Upper lobe of left lung (tissue), 6 donors: ENCODE measurements around the gene NF2. TPM values are rescaled to one million over a fixed set of nuclear protein-coding genes. Genes with fewer than 3 reads are reported as not detected.

Experiments used
- ATAC-seq, 2 donors: fragments of 200-7000 bp; cut with Tn5 transposase; one replicate each; pipeline ENCODE4 v1.9.1; 2022; ENCODE audit warnings: mild to moderate bottlenecking in 2 of 2, moderate library complexity in 2 of 2; ENCODE audit not compliant: low FRiP score in 2 of 2
- DNase-seq, 2 donors: peaks; one replicate each; pipeline ENCODE4 v3.0.0-alpha.2; 2019 to 2020
- H3K27ac ChIP-seq, 4 donors: fragments of 200-600 bp; sonication (generic); one replicate each; pipeline ENCODE4 v1.5.1; 2016 to 2019
- H3K27me3 ChIP-seq, 4 donors: fragments of 200-600 bp; sonication (generic); one replicate each; pipeline ENCODE4 v1.5.1; 2017 to 2019
- H3K36me3 ChIP-seq, 4 donors: fragments of 200-600 bp; sonication (generic); one replicate each; pipeline ENCODE4 v1.5.1; 2016 to 2019
- H3K4me1 ChIP-seq, 4 donors: fragments of 200-600 bp; sonication (generic); one replicate each; pipeline ENCODE4 v1.5.1; 2018 to 2019
- H3K4me3 ChIP-seq, 4 donors: fragments of 200-600 bp; sonication (generic); one replicate each; pipeline ENCODE4 v1.5.1; 2017 to 2019; ENCODE audit warnings: mild to moderate bottlenecking in 2 of 4, moderate library complexity in 1 of 4
- H3K9me3 ChIP-seq, 4 donors: fragments of 200-600 bp; sonication (generic); one replicate each; pipeline ENCODE4 v1.5.1; 2018 to 2019
- EP300 ChIP-seq, 4 donors: sonication (generic); formaldehyde crosslinking; IDR thresholded peaks; one replicate each; pipeline ENCODE4 v1.5.1; 2017; ENCODE audit warnings: antibody characterized with exemption in 4 of 4, control low read depth in 2 of 4
- POLR2A ChIP-seq, 4 donors: fragments of 450-650 bp; IDR thresholded peaks; one replicate each; pipeline ENCODE4 v1.5.1; 2016 to 2017; ENCODE audit warnings: antibody characterized with exemption in 4 of 4, mild to moderate bottlenecking in 2 of 4
- POLR2AphosphoS5 ChIP-seq, 2 donors: sonication (generic); formaldehyde crosslinking; IDR thresholded peaks; one replicate each; pipeline ENCODE4 v1.5.1; 2017; ENCODE audit warnings: antibody characterized with exemption in 2 of 2
- WGBS, 2 donors: methylation state at CpG; one replicate each; pipeline ENCODE4 v1.1.5; 2017 to 2018; 5-methylcytosine and 5-hydroxymethylcytosine counted together
- total RNA-seq, 6 donors: library from RNA; depleted of rRNA in 4 of 6; stranded (reverse); fragments of >200 nt in 4 of 6; gene quantifications; one replicate each; pipeline versions ENCODE4 v1.1.0 to v1.2.1, GENCODE V29; 2016 to 2021
- TF ChIP-seq, protein P1 (sequence below), 6 experiments: fragments of 450-650 bp in 4 of 6; fragments of 200-600 bp in 2 of 6; sonication (generic) in 2 of 6; IDR thresholded peaks; one replicate each; pipeline ENCODE4 v1.5.1; 2016 to 2019; ENCODE audit warnings: antibody characterized with exemption in 6 of 6
- donor health status: DM: no; HTN: no; CAD: no; lungs with moderate emphysema.
- donor health status: DM: no; HTN: yes; CAD: no; lungs with severe emphysema.

Gene NF2
- total RNA-seq, 6 donors from 2014 or later = 31.2 to 43.8 (median 41.3) TPM

DNA sequence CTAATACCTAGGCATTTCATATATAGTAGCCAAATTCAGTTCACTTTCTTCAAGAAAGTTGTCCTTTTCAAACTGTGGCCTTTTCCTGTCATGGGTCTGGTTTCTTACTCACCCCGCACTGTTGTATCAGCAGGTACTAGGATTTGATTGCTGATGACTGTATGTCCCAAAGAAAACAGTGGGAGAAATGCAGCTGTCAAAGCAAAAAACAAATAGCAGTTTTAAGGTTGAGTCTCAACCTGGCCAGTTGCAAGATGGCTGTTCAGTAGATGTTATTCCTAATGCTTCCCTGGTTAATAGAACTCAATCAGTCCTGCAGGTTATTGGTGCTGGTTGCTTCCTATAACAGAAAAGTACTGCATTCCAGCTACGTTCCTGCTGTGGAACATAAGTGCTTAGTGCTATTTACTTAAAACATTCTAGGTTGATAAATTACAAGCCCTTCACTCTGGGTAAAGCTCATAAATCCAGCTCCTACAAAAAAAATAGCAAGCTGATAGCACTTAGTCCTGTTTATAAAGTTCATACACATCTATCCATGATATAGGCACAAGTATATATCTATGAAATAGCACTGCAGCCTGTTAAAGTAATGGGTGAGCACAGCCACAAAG is 26.6 kb downstream of the NF2 start:
- ATAC-seq = no peak
- DNase-seq = no peak
- 79 to 87% methylated on average over 2 of the region's 2 CpGs for WGBS, 2 donors
- no peaks in the 10 kb centered on the region for H3K36me3 ChIP-seq
- peak overlapping the region in 1 of 4 donors; percentile 6 for H3K27ac ChIP-seq
- peaks cover 7 to 24% (median 22%) of the 10 kb centered on the region in 4 donors for H3K4me1 ChIP-seq
- no peaks in the 10 kb centered on the region for H3K9me3 ChIP-seq
- H3K27me3 ChIP-seq = no peaks in the 10 kb centered on the region
- TF ChIP-seq, protein P1, sequence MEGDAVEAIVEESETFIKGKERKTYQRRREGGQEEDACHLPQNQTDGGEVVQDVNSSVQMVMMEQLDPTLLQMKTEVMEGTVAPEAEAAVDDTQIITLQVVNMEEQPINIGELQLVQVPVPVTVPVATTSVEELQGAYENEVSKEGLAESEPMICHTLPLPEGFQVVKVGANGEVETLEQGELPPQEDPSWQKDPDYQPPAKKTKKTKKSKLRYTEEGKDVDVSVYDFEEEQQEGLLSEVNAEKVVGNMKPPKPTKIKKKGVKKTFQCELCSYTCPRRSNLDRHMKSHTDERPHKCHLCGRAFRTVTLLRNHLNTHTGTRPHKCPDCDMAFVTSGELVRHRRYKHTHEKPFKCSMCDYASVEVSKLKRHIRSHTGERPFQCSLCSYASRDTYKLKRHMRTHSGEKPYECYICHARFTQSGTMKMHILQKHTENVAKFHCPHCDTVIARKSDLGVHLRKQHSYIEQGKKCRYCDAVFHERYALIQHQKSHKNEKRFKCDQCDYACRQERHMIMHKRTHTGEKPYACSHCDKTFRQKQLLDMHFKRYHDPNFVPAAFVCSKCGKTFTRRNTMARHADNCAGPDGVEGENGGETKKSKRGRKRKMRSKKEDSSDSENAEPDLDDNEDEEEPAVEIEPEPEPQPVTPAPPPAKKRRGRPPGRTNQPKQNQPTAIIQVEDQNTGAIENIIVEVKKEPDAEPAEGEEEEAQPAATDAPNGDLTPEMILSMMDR (IDR thresholded peaks at IDR 0.05) = no peak
- no peak for TF ChIP-seq POLR2A (IDR thresholded peaks at IDR 0.05)
- TF ChIP-seq POLR2AphosphoS5 (IDR thresholded peaks at IDR 0.05) = no peak
- TF ChIP-seq EP300 (IDR thresholded peaks at IDR 0.05) = no peak
- H3K4me3 ChIP-seq = no peak overlapping the region

DNA sequence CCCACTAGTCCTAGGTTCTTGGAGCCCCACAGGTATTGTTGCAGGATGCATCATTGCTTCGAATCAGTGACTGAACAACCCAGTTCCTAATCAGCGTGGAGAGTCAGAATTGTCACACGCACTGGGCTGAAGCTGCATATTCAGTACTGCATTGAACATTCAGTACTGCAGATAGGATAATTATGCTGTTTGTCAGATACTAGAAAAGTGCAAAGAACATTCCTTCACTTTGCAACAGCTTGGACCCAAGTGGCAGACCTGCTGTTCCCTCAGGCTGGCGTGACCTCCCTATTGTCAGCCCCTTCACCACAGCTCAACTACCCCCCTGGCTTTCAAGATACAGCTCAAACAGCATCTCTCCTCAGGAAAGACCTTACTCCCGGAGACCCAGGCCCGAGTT is 27.6 kb downstream of the NF2 start:
- no peaks in the 10 kb centered on the region for H3K9me3 ChIP-seq
- no peak overlapping the region for H3K4me3 ChIP-seq
- H3K36me3 ChIP-seq = no peaks in the 10 kb centered on the region
- H3K27ac ChIP-seq = no peak overlapping the region
- 89 to 90% methylated on average over 4 to 6 of the region's 6 CpGs for WGBS, 2 donors
- ATAC-seq (no peak), DNase-seq (no peak)
- peaks cover 7 to 20% (median 13%) of the 10 kb centered on the region in 4 donors for H3K4me1 ChIP-seq
- no peak for TF ChIP-seq POLR2A (IDR thresholded peaks at IDR 0.05)
- no peak for TF ChIP-seq POLR2AphosphoS5 (IDR thresholded peaks at IDR 0.05)
- TF ChIP-seq, protein P1 (IDR thresholded peaks at IDR 0.05) = no peak
- no peak for TF ChIP-seq EP300 (IDR thresholded peaks at IDR 0.05)
- no peaks in the 10 kb centered on the region for H3K27me3 ChIP-seq

DNA sequence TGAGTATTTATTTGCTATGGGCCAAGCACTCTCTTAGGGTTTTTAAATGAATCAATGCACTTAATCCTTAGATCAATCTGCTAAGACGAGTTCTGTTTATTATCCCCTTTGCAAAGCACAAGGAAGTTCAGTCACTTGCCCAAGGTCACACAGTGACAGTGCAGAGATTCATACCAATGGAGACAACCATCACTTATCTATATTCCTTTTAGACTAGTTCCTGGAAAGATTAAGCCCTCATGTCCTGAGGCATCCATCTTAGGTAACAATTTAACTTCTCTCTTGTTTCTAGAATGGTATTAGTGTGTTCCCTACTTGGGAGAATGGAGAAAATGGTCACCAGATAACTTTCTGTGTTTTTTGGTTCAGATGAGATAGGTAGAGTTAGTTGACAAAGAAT is 28.3 kb downstream of the NF2 start:
- no peak for ATAC-seq
- WGBS, 2 donors = 44 to 50% methylated on average over 1 of the region's 1 CpG

DNA sequence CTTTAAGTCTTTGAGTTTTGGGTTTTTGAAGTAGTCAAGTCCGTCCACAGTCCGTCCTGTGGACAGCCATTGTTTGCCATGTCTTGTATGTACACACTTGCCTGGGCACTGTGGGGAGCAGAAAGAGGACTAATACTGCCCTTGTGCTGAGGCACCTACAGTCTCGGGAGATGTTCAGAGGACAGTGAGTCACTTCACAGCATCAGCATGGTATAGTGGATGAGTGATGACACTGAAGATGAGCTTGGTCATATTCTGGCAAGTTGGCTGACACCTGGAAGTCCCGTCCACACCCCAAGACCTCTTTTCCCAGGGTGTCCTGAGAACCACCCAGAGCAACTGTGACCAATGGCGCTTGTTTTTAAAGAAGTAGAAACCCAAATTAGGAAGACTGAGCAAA is 29.2 kb downstream of the NF2 start:
- peaks cover 0 to 6% (median 4%) of the 10 kb centered on the region in 4 donors for H3K36me3 ChIP-seq
- 80 to 85% methylated on average over 5 of the region's 5 CpGs for WGBS, 2 donors
- peaks cover 0 to 20% (median 7%) of the 10 kb centered on the region in 4 donors for H3K4me1 ChIP-seq
- ATAC-seq (no peak), DNase-seq (no peak)
- H3K9me3 ChIP-seq = no peaks in the 10 kb centered on the region
- no peak overlapping the region for H3K27ac ChIP-seq
- no peak overlapping the region for H3K4me3 ChIP-seq
- no peaks in the 10 kb centered on the region for H3K27me3 ChIP-seq
- TF ChIP-seq POLR2AphosphoS5 (IDR thresholded peaks at IDR 0.05) = no peak

More for the DNA sequence above, 28.3 kb downstream of the NF2 start:
- DNase-seq = no peak
- TF ChIP-seq POLR2AphosphoS5 (IDR thresholded peaks at IDR 0.05) = no peak
- TF ChIP-seq, protein P1 (IDR thresholded peaks at IDR 0.05) = no peak
- TF ChIP-seq POLR2A (IDR thresholded peaks at IDR 0.05) = no peak
- TF ChIP-seq EP300 (IDR thresholded peaks at IDR 0.05) = no peak
- H3K4me1 ChIP-seq = peaks cover 3 to 20% (median 10%) of the 10 kb centered on the region in 4 donors
- H3K27me3 ChIP-seq = no peaks in the 10 kb centered on the region
- no peaks in the 10 kb centered on the region for H3K36me3 ChIP-seq
- H3K4me3 ChIP-seq = no peak overlapping the region
- H3K9me3 ChIP-seq = no peaks in the 10 kb centered on the region
- H3K27ac ChIP-seq = no peak overlapping the region

DNA sequence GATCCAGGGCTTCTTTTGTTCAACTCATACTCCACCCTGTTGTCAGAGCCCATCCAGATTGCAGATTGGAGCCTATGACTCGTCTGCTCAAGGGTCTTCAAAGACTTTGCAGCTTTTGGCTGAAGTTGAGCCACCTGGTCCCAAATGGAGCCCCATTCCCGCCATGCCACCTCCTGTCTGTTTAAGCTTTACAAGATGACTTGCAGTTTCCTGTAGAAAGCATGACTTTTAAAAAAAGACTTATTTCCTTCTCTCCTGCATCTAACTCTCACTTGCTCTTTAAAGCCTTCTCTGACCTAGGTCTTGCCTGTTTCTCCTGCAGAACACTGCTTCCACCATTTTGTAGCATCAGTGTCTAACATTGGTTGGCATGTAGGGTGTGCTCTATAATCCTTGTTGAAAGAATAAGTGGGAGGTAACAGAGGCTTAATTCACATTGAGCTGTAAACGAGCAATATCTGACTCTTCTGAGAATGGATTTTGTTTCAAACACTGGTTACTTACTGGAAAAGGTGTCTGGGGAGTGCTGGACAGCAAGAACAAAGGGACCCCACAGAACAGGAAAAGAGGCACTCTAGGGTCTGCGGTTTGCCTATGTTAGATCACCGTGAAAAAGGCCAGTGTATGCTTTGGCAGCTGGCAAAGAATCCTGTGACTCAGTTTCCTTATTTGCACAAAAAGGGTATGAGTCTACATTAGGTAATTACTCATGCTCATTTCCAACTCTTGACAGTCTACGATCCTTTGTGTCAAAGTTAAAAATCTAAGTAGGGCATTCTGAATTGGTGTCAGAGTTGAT is 30.3 kb downstream of the NF2 start:
- no peaks in the 10 kb centered on the region for H3K27me3 ChIP-seq
- H3K27ac ChIP-seq = no peak overlapping the region
- H3K36me3 ChIP-seq = peaks cover 0 to 16% (median 5%) of the 10 kb centered on the region in 4 donors
- no peak for DNase-seq
- no peaks in the 10 kb centered on the region for H3K9me3 ChIP-seq
- TF ChIP-seq POLR2A (IDR thresholded peaks at IDR 0.05) = no peak
- no peak for TF ChIP-seq POLR2AphosphoS5 (IDR thresholded peaks at IDR 0.05)
- TF ChIP-seq, protein P1 (IDR thresholded peaks at IDR 0.05) = no peak
- no peak for TF ChIP-seq EP300 (IDR thresholded peaks at IDR 0.05)
- H3K4me1 ChIP-seq = peaks cover 0 to 20% (median 7%) of the 10 kb centered on the region in 4 donors
- WGBS, 2 donors = 73 to 78% methylated on average over 6 of the region's 6 CpGs
- ATAC-seq = no peak
- H3K4me3 ChIP-seq = no peak overlapping the region
